Inflammatory macrophage treated with lipopolysaccharide for 4 hours (primary cell): ENCODE data around the gene ADAMTS20.
A peak's percentile ranks its signal among the peaks of the same experiment; 100 is the strongest.
"Not testable (repeated sequence)": the region's sequence is repeated elsewhere in the genome, so short reads cannot be mapped to it uniquely, and the experiment has no call there.

Experiments used
- DNase-seq: peaks from one replicate; pipeline ENCODE4 v3.0.0-alpha.2; 2020

ADAMTS20 gene

DNA sequence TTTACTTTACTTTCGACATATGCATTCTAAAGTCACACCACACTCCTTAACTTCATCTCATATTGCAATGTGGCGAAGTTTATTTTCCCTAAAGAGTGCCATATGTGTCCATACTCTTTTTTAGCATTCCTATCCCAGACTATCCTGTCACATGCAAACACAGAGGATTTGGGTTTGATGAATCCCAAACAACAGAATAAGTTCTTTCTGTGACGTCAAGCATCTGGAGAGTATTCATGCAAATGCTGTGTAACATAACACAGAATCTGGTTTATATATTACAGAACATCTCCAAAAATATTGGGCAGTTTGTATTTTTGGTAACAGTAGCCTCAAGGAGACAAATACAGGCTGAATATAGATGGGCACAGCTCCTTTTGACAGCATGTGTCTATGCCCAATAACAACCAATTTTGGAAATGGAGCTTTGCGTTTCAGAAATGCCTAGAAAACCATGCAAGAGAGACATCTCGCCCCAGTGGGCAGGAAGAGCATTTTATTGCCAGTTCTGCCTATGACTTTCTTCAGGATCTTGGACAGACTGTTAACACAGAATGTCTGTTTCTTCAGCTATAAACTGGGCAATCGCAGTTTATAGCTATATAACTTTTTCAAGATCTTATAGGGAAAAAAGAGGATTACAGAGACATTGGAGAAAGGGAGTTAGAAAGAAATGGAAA lies 190.8 kb downstream of the ADAMTS20 start:
- no peak for DNase-seq

DNA sequence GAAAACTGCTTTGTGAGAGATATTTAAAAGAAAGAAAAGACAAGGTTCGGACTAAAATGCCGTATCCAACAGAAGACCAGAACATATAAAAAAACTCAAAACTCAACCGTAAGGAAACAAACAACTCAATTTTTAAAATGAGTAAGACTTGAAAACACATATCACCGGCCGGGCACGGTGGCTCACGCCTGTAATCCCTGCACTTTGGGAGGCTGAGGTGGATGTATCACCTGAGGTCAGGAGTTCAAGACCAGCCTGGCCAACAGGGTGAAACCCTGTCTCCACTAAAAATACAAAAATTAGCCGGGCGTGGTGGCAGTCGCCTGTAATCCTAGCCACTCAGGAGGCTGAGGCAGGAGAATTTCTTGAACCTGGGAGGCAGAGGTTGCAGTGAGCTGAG lies 192.0 kb downstream of the ADAMTS20 start:
- not testable (repeated sequence) for DNase-seq

DNA sequence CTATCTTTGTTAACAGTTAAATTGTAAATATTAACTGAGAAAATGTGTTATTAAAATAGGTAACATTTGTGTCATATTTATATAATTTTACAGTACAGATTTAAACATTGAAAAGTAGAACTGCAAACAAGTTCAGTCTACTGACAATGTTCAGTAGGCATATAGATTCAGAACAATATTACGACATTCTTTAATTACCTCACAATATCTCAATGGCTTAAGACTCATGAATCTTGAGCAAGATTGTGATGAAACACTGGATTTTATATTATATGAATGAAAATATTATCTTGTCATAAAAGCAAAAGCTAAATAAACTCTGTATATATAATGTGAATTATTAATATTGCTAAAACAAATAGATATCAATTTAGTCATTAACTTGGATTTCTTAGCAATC lies 194.9 kb downstream of the ADAMTS20 start:
- peak; percentile 27 for DNase-seq

- DNase-seq = no peak
Observed at GRCh38 chr12:43352001-43352400, 200.0 kb downstream of the ADAMTS20 start.

- no peak for DNase-seq
Observed at GRCh38 chr12:43349863-43350262, 202.1 kb downstream of the ADAMTS20 start.

GRCh38 chr12:43348221-43348620 lies 203.8 kb downstream of the ADAMTS20 start:
- no peak for DNase-seq

DNA sequence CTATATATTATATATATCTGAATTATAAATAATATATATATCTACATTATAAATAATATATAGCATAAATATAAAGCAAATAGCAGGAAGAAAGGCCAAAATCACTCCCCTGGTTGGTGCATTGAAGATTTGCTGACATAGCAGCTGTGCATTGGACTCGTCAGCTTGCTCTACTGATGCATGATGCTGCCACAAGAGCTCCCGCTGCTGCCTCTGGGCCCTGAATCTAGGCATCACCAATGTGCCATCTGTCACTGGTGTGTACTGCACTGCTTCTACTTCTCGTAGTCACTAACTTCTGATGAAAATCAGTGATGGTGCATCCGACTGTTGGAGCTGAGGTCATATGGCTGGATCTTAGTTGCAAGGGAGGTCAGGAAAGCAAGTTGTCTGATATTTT lies 205.0 kb downstream of the ADAMTS20 start:
- DNase-seq = no peak

DNA sequence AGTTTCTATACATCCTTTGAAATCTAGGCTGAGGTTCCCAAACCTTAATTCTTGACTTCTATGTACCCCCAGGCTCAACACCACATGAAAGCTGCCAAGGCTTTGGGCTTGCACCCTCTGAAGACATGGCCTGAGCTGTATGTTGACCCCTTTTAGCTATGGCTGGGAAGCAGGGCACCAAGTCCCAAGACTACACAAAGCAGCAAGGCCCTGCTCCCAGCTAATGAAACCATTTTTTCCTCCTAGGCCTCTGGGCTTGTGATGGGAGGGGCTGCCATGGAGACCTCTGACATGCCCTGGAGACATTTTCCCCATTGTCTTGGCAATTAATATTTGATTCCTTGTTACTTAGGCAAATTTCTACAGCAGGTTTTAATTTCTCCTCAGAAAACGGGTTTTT lies 207.0 kb downstream of the ADAMTS20 start:
- DNase-seq = no peak

GRCh38 chr12:43341785-43342313 lies 210.2 kb downstream of the ADAMTS20 start:
- DNase-seq = not testable (repeated sequence)

GRCh38 chr12:43338848-43339526 lies 213.0 kb downstream of the ADAMTS20 start:
- DNase-seq = peak; percentile 77

- peak; percentile 56 for DNase-seq
Observed at GRCh38 chr12:43337571-43338444, 214.2 kb downstream of the ADAMTS20 start.

DNA sequence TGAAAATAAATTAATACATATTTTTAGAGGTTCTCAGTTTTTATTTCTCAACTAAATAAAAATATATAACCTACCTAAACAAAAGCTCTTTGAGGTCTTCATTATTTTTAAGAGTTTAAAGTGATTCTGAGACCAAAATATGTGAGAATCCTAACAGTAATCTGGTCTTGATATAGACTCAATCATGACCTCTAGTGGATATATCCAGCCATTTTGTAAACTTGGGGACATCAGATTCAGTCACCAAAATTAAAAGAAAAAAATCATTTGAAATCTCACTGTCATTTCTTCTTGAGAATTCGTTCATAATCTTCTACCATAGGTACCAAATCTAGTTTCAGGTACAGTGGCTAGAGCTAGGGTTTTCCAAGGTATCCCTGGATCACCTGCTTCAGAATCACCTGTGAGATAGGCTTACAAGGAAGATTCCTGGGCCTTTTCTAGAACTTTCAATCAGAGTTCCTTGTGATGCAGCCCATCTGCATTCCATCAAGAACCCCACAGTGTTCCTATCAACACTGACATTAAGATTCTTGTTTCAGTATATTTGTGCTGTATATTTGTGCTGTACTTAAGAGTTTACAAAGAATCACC lies 214.9 kb downstream of the ADAMTS20 start:
- DNase-seq = peak; percentile 25

DNA sequence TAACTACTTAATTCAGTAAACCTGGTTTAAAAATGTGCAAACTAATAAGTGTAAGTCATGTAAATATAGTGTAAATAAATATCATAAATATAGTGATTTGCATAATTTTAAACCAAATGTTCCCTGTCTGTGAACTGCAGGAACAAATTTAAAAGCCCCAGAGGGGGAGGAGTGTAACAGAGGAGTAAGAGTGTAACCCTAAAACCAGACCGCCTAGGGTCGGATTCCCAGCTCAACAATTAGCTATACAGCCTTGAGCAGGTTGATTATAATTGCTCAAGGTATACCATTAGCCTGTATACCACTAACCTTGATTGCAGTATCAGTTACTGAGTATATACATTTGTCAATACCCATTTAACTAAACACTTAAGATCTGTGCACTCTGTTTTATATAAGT lies 218.4 kb downstream of the ADAMTS20 start:
- no peak for DNase-seq

- DNase-seq = no peak
Observed at GRCh38 chr12:43332977-43333640, 218.9 kb downstream of the ADAMTS20 start.

- DNase-seq = no peak
Observed at GRCh38 chr12:43331935-43332334, 220.1 kb downstream of the ADAMTS20 start.

GRCh38 chr12:43329375-43329774 lies 222.6 kb downstream of the ADAMTS20 start:
- no peak for DNase-seq

DNA sequence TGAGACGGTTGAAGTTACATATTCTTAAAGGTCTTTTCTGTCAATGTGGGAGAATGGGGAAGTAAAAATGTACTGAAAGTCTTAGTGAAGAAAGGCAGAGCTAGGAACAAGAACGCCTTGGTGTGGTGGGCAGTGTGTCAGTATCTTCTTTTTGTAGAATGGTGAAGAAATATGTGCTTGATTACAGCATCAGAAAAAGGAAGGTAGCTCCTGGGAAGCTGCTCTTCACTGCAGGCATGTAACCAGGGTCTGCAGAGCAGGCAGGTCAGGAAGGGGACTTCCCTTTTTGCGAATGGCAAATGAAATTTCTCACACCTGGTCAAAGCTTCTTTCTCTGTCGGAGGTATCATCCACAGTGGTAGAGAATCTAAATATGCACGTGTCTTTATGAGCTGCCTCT lies 226.2 kb downstream of the ADAMTS20 start:
- DNase-seq = peak; percentile 15

DNA sequence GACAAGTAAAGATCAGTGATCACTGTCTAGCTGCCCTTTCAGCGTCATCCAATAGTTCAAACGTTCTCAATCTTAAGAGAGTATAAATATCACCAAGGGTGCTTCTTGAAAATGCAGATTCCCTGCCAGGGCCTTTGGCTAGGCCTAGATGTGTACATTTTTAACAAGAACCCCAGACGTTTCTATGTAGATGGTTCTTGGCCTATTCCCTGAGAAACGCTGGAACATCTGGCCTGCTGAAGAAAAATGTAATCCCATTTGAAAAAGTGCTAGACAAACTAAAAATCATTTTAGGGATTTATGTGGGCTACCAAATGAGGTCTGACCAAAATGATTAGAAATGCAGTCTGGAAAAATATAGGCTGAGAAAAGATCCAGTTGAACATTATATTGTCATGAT lies 231.7 kb downstream of the ADAMTS20 start:
- no peak for DNase-seq

GRCh38 chr12:43318021-43318420 lies 234.0 kb downstream of the ADAMTS20 start:
- peak; percentile 29 for DNase-seq

GRCh38 chr12:43317156-43317555 lies 234.8 kb downstream of the ADAMTS20 start:
- DNase-seq = no peak

GRCh38 chr12:43316520-43316919 lies 235.5 kb downstream of the ADAMTS20 start:
- no peak for DNase-seq

- DNase-seq = no peak
Observed at GRCh38 chr12:43315961-43316360, 236.0 kb downstream of the ADAMTS20 start.
